ENCODE results near the gene CPXM2. TPM values are rescaled to one million over a fixed set of nuclear protein-coding genes. Genes with fewer than 3 reads are reported as not detected.

CPXM2 gene
- total and polyA plus RNA-seq, 2 experiments from 2014 or later: 3.7 to 4.9 TPM

GRCh38 chr10:123882681-123883445 is 8.7 kb downstream of the CPXM2 start:
- H3K27me3 ChIP-seq: no peaks in the 10 kb centered on the region
- DNase-seq (ENCODE audit: low spot score): no peak
- H3K4me3 ChIP-seq: no peak overlapping the region
- H3K4me1 ChIP-seq (ENCODE audit: insufficient read depth): no peaks in the 10 kb centered on the region
- H3K9me2 ChIP-seq (replicated peaks; ENCODE audit: insufficient read depth): no peaks in the 10 kb centered on the region
- H4K20me1 ChIP-seq (ENCODE audit: insufficient read depth, poor library complexity, severe bottlenecking): no peaks in the 10 kb centered on the region
- 96% methylated on average over 10 of the region's 10 CpGs for WGBS (ENCODE audit: low lambda C conversion rate, missing lambda C conversion rate)
- no peak overlapping the region for H2AFZ ChIP-seq
- no peaks in the 10 kb centered on the region for H3K9me3 ChIP-seq (ENCODE audit: low read depth)
- no peak for TF ChIP-seq EZH2 (IDR thresholded peaks at IDR 0.05; ENCODE audit: borderline replicate concordance)
- TF ChIP-seq EZH2phosphoT487 (IDR thresholded peaks at IDR 0.05; ENCODE audit: low read depth, severe bottlenecking, unreplicated experiment): no peak
- no peak for TF ChIP-seq CTCF (IDR thresholded peaks at IDR 0.05; ENCODE audit: poor library complexity)
- no peak overlapping the region for H3K4me2 ChIP-seq
- no peak overlapping the region for H3K27ac ChIP-seq
- no peaks in the 10 kb centered on the region for H3K36me3 ChIP-seq (replicated peaks; ENCODE audit: insufficient read depth, low read depth)
- H3K79me2 ChIP-seq: no peaks in the 10 kb centered on the region

- no peaks in the 10 kb centered on the region for H3K4me1 ChIP-seq (ENCODE audit: insufficient read depth)
Measured at GRCh38 chr10:123882177-123882576, 9.4 kb downstream of the CPXM2 start.

GRCh38 chr10:123879606-123880257 is 11.9 kb downstream of the CPXM2 start:
- no peak overlapping the region for H3K4me3 ChIP-seq
- no peaks in the 10 kb centered on the region for H3K9me2 ChIP-seq (replicated peaks; ENCODE audit: insufficient read depth)
- no peak for TF ChIP-seq EZH2 (IDR thresholded peaks at IDR 0.05; ENCODE audit: borderline replicate concordance)
- no peak for TF ChIP-seq EZH2phosphoT487 (IDR thresholded peaks at IDR 0.05; ENCODE audit: low read depth, severe bottlenecking, unreplicated experiment)
- no peak for TF ChIP-seq CTCF (IDR thresholded peaks at IDR 0.05; ENCODE audit: poor library complexity)
- no peaks in the 10 kb centered on the region for H3K9me3 ChIP-seq (ENCODE audit: low read depth)
- H3K27ac ChIP-seq: no peak overlapping the region
- H3K4me1 ChIP-seq (ENCODE audit: insufficient read depth): no peaks in the 10 kb centered on the region
- no peak overlapping the region for H3K4me2 ChIP-seq
- H4K20me1 ChIP-seq (ENCODE audit: insufficient read depth, poor library complexity, severe bottlenecking): no peaks in the 10 kb centered on the region
- WGBS (ENCODE audit: low lambda C conversion rate, missing lambda C conversion rate): 83% methylated on average over 10 of the region's 10 CpGs
- H3K27me3 ChIP-seq: no peaks in the 10 kb centered on the region
- no peaks in the 10 kb centered on the region for H3K79me2 ChIP-seq
- DNase-seq (ENCODE audit: low spot score): no peak
- no peaks in the 10 kb centered on the region for H3K36me3 ChIP-seq (replicated peaks; ENCODE audit: insufficient read depth, low read depth)
- H2AFZ ChIP-seq: no peak overlapping the region

More at GRCh38 chr10:123882177-123882576, 9.4 kb downstream of the CPXM2 start:
- Histone ChIP-seq H4K20me1 (ENCODE audit: insufficient read depth, poor library complexity, severe bottlenecking) (no peaks in the 10 kb centered on the region), H3K27ac (no peak overlapping the region), H3K79me2 (no peaks in the 10 kb centered on the region), H3K4me2 (no peak overlapping the region), H3K9me3 (ENCODE audit: low read depth) (no peaks in the 10 kb centered on the region), H3K36me3 (replicated peaks; ENCODE audit: insufficient read depth, low read depth) (no peaks in the 10 kb centered on the region), H3K9me2 (replicated peaks; ENCODE audit: insufficient read depth) (no peaks in the 10 kb centered on the region), H3K27me3 (no peaks in the 10 kb centered on the region), H3K4me3 (no peak overlapping the region), H2AFZ (no peak overlapping the region)
- WGBS (ENCODE audit: low lambda C conversion rate, missing lambda C conversion rate): 66% methylated on average over 4 of the region's 4 CpGs
- no peak for DNase-seq (ENCODE audit: low spot score)
- TF ChIP-seq EZH2phosphoT487 (IDR thresholded peaks at IDR 0.05; ENCODE audit: low read depth, severe bottlenecking, unreplicated experiment): no peak
- no peak for TF ChIP-seq EZH2 (IDR thresholded peaks at IDR 0.05; ENCODE audit: borderline replicate concordance)
- TF ChIP-seq CTCF (IDR thresholded peaks at IDR 0.05; ENCODE audit: poor library complexity): no peak
